ENCODE results near the gene PTH1R.

- TF ChIP-seq, protein P1, sequence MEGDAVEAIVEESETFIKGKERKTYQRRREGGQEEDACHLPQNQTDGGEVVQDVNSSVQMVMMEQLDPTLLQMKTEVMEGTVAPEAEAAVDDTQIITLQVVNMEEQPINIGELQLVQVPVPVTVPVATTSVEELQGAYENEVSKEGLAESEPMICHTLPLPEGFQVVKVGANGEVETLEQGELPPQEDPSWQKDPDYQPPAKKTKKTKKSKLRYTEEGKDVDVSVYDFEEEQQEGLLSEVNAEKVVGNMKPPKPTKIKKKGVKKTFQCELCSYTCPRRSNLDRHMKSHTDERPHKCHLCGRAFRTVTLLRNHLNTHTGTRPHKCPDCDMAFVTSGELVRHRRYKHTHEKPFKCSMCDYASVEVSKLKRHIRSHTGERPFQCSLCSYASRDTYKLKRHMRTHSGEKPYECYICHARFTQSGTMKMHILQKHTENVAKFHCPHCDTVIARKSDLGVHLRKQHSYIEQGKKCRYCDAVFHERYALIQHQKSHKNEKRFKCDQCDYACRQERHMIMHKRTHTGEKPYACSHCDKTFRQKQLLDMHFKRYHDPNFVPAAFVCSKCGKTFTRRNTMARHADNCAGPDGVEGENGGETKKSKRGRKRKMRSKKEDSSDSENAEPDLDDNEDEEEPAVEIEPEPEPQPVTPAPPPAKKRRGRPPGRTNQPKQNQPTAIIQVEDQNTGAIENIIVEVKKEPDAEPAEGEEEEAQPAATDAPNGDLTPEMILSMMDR (IDR thresholded peaks at IDR 0.05): no peak
- TF ChIP-seq POLR2A (IDR thresholded peaks at IDR 0.05): no peak
Measured at GRCh38 chr3:46851364-46852333, 25.9 kb upstream of the PTH1R start.

All from esophagus squamous epithelium (tissue), 4 donors.